Stimulated activated memory B cell treated with anti-CD40 and anti-IgM and Interleukin-4, amounts not matched to agents 10 μg/mL and 1 μg/mL and 100 μg/mL, for 72 hours (primary cell): ENCODE data around the gene TMEM253.

Experiments
- ATAC-seq: fragments of 150-1000 bp; cut with Tn5 transposase; 2 replicates; pipeline ENCODE4 v1.10.0; 2021
- H3K27ac Mint-ChIP-seq: one replicate; pipeline ENCODE4 v1.8.0; 2022; ENCODE audit warnings: mild to moderate bottlenecking, mixed read lengths
- H3K27me3 Mint-ChIP-seq: one replicate; pipeline ENCODE4 v1.8.0; 2022; ENCODE audit warnings: mixed read lengths
- H3K36me3 Mint-ChIP-seq: one replicate; pipeline ENCODE4 v1.8.0; 2022; ENCODE audit warnings: mixed read lengths
- H3K4me1 Mint-ChIP-seq: one replicate; pipeline ENCODE4 v1.8.0; 2022; ENCODE audit warnings: mixed read lengths
- H3K4me3 Mint-ChIP-seq: one replicate; pipeline ENCODE4 v1.8.0; 2022; ENCODE audit warnings: mild to moderate bottlenecking, moderate library complexity, mixed read lengths
- H3K9me3 Mint-ChIP-seq: one replicate; pipeline ENCODE4 v1.8.0; 2022; ENCODE audit warnings: mixed read lengths

TMEM253 gene

GRCh38 chr14:21103710-21104447, 3.0 kb downstream of the TMEM253 start:
- peak; percentile 96 for ATAC-seq
- peaks cover 19% of the 10 kb centered on the region for H3K27me3 Mint-ChIP-seq
- peak overlapping the region; percentile 76 for H3K27ac Mint-ChIP-seq
- no peaks in the 10 kb centered on the region for H3K9me3 Mint-ChIP-seq
- H3K4me1 Mint-ChIP-seq: peaks cover 35% of the 10 kb centered on the region
- peak overlapping the region; percentile 74 for H3K4me3 Mint-ChIP-seq
- no peaks in the 10 kb centered on the region for H3K36me3 Mint-ChIP-seq

DNA sequence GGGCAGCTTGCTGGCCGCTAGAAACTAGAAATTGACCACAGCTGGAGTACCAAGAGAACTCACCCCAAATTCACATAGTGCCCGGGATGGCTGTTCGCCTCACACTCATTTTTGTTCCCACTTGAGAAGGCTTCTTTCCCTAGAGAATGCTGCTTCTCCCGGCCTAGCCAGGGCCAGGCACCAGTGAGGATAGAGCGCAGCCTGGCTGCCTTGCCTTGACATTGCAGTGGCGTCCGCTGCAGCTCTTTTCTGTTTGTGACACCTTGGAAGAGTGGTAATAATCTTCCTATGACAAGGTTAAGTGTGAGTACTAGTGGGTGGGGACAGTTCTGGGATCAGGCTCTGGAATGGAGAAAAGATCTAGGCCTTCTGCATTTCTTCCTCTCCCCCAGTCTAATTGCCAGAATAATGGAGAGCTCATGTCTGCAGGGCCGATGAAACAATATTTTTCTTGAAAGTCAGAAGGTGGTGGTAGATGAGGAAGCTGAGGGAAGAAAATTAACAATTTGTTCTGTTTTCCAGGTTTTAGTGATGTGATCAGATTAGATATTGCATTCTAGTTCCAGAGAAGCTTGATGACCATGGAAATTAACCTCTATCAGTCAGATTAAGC, 3.7 kb downstream of the TMEM253 start:
- no peaks in the 10 kb centered on the region for H3K9me3 Mint-ChIP-seq
- H3K4me3 Mint-ChIP-seq: peak overlapping the region; percentile 74
- peaks cover 30% of the 10 kb centered on the region for H3K4me1 Mint-ChIP-seq
- H3K27ac Mint-ChIP-seq: peak overlapping the region; percentile 76
- no peaks in the 10 kb centered on the region for H3K36me3 Mint-ChIP-seq
- ATAC-seq: peak; percentile 74
- peaks cover 19% of the 10 kb centered on the region for H3K27me3 Mint-ChIP-seq

GRCh38 chr14:21105095-21105494, 4.2 kb downstream of the TMEM253 start:
- Mint-ChIP-seq H3K9me3 (no peaks in the 10 kb centered on the region), H3K4me3 (no peak overlapping the region), H3K27ac (peak overlapping the region; percentile 76), H3K4me1 (peaks cover 34% of the 10 kb centered on the region), H3K27me3 (peaks cover 19% of the 10 kb centered on the region), H3K36me3 (no peaks in the 10 kb centered on the region)
- no peak for ATAC-seq

GRCh38 chr14:21106176-21106497, 5.3 kb downstream of the TMEM253 start:
- Mint-ChIP-seq H3K27me3 (peaks cover 9% of the 10 kb centered on the region), H3K4me3 (no peak overlapping the region), H3K9me3 (no peaks in the 10 kb centered on the region), H3K27ac (peak overlapping the region; percentile 61), H3K36me3 (no peaks in the 10 kb centered on the region), H3K4me1 (peaks cover 35% of the 10 kb centered on the region)
- ATAC-seq: no peak

GRCh38 chr14:21106498-21107282, 5.8 kb downstream of the TMEM253 start:
- peaks cover 8% of the 10 kb centered on the region for H3K27me3 Mint-ChIP-seq
- peaks cover 35% of the 10 kb centered on the region for H3K4me1 Mint-ChIP-seq
- H3K4me3 Mint-ChIP-seq: peak overlapping the region; percentile 28

DNA sequence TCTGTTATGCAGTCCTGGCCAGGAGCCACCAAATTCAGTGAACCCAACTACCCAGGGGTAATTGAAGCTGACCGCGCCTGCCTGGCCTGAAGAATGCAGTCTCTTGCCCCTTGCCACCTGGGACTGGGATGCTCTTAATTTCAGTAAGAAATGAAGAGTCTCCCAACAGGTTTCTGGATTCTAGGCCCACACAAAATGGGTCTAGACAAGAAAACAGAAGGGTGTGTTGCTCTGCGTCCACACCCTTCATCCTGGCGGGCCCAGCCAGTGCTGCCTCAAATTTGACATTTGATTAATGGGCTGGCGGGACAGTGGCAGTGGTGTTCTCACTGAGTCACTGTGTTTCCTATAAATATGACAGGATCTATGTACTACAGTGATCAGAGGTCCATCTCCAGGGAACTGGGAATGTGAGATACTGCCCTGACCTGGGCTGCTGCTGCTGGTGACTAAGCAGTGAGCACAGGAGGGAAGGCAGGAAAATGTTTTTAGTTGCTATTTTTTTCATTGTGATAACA, 6.5 kb downstream of the TMEM253 start:
- Mint-ChIP-seq H3K4me3 (no peak overlapping the region), H3K9me3 (no peaks in the 10 kb centered on the region), H3K4me1 (peaks cover 31% of the 10 kb centered on the region), H3K27me3 (peaks cover 2% of the 10 kb centered on the region), H3K36me3 (no peaks in the 10 kb centered on the region), H3K27ac (peak overlapping the region; percentile 61)
- no peak for ATAC-seq

More at GRCh38 chr14:21106498-21107282, 5.8 kb downstream of the TMEM253 start:
- no peak for ATAC-seq
- H3K36me3 Mint-ChIP-seq: no peaks in the 10 kb centered on the region
- no peaks in the 10 kb centered on the region for H3K9me3 Mint-ChIP-seq
- peak overlapping the region; percentile 61 for H3K27ac Mint-ChIP-seq

GRCh38 chr14:21108791-21109190, 7.9 kb downstream of the TMEM253 start:
- ATAC-seq: no peak
- Mint-ChIP-seq H3K36me3 (no peaks in the 10 kb centered on the region), H3K4me1 (peaks cover 20% of the 10 kb centered on the region), H3K9me3 (no peaks in the 10 kb centered on the region), H3K27ac (no peak overlapping the region), H3K4me3 (no peak overlapping the region), H3K27me3 (no peaks in the 10 kb centered on the region)

DNA sequence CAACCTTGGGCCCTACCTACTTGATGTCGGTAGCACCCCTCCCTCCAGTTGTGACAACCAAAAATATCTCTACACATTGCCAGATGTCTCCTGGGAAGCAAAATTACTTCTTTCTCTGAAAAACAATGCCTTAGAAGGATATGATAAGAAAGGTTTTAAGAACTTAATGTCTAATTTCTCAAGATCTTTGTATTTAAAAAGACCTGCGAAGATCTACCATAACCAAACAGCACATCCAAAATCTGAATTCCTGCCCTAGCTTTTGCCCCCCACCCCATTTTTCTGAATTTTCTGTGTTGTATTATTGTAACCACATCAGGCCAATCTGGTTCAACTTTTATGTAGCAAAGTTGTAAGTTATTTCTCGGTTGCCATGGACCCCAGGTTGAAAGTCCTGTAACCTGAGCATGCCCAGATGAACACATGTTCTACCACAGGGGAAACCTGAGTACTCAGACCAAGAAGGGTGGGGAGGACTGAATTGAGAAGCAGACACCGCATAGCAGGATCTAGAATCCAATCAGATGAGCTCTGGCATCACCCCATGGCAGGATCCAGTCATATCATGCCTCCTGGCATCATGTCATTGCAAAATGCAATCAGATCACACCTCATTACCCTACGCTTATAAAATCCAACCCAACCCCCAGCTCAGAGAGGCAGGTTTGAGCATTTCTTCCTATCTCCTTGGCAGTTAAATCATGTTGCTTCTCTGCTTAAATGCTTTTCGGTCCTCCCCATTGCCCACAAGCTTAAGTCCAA, 8.7 kb downstream of the TMEM253 start:
- Mint-ChIP-seq H3K4me1 (peaks cover 17% of the 10 kb centered on the region), H3K4me3 (no peak overlapping the region), H3K9me3 (no peaks in the 10 kb centered on the region), H3K36me3 (no peaks in the 10 kb centered on the region), H3K27ac (no peak overlapping the region), H3K27me3 (no peaks in the 10 kb centered on the region)
- peak; percentile 83 for ATAC-seq

DNA sequence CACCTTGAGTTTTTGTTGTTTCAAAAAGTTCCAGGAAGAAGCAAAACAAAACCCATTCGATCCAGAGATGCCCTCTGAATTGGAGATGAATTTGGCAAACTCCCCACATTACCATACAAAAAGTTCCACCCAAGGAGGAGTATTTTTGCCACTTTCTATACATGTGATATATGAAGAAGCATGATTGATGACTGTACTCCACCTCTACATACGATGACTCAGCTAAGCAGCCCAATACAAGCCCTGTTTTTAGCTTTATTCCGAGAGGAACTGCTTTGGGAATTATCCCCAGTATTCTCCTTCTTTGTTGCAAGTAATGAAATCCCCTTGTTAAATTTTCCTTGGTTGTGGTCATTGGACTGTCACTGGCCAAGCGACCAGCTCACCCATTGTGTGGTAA, 11.4 kb downstream of the TMEM253 start:
- H3K27me3 Mint-ChIP-seq: no peaks in the 10 kb centered on the region
- H3K27ac Mint-ChIP-seq: no peak overlapping the region
- H3K36me3 Mint-ChIP-seq: no peaks in the 10 kb centered on the region
- no peaks in the 10 kb centered on the region for H3K9me3 Mint-ChIP-seq
- no peak for ATAC-seq
- H3K4me3 Mint-ChIP-seq: no peak overlapping the region
- peaks cover 5% of the 10 kb centered on the region for H3K4me1 Mint-ChIP-seq

DNA sequence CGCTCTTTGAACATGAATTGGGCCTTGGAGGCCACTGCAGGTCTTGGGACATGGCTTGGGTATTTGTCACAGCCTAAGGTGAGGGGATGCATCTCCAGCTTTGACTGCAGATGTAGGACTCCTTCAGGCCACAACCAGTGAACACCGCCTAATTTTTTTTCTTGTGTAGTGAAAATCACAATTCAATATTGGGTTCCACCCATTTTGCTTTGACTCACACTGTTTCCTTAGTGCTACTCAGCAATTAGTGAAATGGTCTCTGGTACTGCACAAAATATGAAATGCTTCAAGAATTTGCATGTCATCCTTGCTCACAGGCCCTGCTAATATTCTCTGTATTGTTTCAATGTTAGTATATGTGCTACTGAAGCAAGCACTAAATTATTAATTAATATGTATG, 12.5 kb downstream of the TMEM253 start:
- Mint-ChIP-seq H3K27me3 (no peaks in the 10 kb centered on the region), H3K27ac (no peak overlapping the region), H3K4me1 (peaks cover 5% of the 10 kb centered on the region), H3K9me3 (no peaks in the 10 kb centered on the region), H3K4me3 (no peak overlapping the region), H3K36me3 (no peaks in the 10 kb centered on the region)
- no peak for ATAC-seq

- Mint-ChIP-seq H3K4me1 (no peaks in the 10 kb centered on the region), H3K36me3 (no peaks in the 10 kb centered on the region), H3K4me3 (no peak overlapping the region), H3K27me3 (peaks cover 43% of the 10 kb centered on the region), H3K27ac (no peak overlapping the region), H3K9me3 (no peaks in the 10 kb centered on the region)
- ATAC-seq: no peak
These were observed 18.1 kb downstream of the TMEM253 start for GRCh38 chr14:21118933-21119332.

DNA sequence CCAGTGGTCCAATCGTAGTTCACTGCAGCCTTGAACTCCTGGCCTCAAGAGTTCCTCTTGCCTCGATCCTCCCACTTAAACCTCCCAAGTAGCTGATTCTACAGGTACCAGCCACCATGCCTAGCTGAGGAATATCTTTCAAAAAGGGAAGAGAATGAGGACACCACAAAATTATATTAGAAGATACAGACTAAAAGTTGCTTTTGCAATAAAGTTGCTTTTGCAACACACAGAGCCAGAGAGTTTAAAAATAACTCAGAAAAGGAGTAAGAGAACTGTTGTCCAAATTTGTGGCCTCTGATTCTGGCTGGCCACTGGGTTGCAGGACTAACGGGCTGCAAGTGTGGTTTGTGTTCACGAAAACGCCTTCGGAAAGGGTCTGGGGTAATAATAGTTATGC, 19.8 kb downstream of the TMEM253 start:
- Mint-ChIP-seq H3K4me1 (no peaks in the 10 kb centered on the region), H3K36me3 (peaks cover 7% of the 10 kb centered on the region), H3K27ac (no peak overlapping the region), H3K27me3 (peaks cover 61% of the 10 kb centered on the region), H3K4me3 (no peak overlapping the region), H3K9me3 (peaks cover 4% of the 10 kb centered on the region)
- ATAC-seq: no peak

GRCh38 chr14:21121122-21121521, 20.3 kb downstream of the TMEM253 start:
- H3K36me3 Mint-ChIP-seq: peaks cover 7% of the 10 kb centered on the region

DNA sequence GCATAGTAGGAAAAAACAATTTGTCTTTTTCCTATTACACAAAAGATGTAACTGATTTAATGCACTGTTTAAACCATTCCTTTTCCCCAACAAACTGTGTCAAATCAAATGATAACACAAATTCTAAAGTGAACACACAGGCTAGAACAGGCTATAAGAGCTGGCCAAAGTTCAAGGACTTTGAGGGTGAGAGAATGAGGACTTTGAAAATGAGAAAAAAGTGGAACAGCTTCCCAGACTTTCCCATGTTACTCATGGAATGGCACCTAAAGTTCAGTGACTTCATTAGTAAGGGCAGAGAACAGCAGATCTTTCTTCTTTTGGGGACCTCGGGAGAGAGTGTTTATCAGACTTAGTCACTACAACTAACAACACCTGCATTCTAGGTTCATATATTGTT, 22.6 kb downstream of the TMEM253 start:
- Mint-ChIP-seq H3K4me3 (no peak overlapping the region), H3K4me1 (no peaks in the 10 kb centered on the region), H3K36me3 (peaks cover 7% of the 10 kb centered on the region), H3K27ac (no peak overlapping the region), H3K27me3 (peaks cover 84% of the 10 kb centered on the region), H3K9me3 (peaks cover 4% of the 10 kb centered on the region)
- no peak for ATAC-seq

More at GRCh38 chr14:21121122-21121521, 20.3 kb downstream of the TMEM253 start:
- no peak for ATAC-seq
- H3K27ac Mint-ChIP-seq: no peak overlapping the region
- H3K4me1 Mint-ChIP-seq: no peaks in the 10 kb centered on the region
- no peak overlapping the region for H3K4me3 Mint-ChIP-seq
- peaks cover 65% of the 10 kb centered on the region for H3K27me3 Mint-ChIP-seq
- peaks cover 4% of the 10 kb centered on the region for H3K9me3 Mint-ChIP-seq

DNA sequence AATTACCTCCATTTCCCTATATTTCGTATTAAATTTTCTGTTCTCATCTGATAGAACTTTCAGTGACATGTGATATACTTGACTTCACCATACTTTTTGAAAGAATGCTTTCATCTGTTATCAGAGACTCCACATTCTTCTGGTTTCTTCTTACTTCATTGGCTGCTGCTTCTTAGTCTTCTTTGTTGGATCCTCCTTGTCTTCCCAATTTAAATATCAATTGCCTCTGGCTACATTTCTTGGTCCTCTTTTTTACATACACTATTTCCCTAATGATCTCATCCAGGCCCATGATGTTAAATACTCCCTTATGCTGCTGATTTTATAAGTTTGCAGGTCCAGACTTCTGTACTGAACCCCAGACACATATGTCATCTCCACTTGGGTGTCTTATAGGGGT, 33.0 kb downstream of the TMEM253 start:
- ATAC-seq: no peak
- Mint-ChIP-seq H3K4me1 (no peaks in the 10 kb centered on the region), H3K9me3 (no peaks in the 10 kb centered on the region), H3K36me3 (no peaks in the 10 kb centered on the region), H3K27me3 (no peaks in the 10 kb centered on the region), H3K4me3 (no peak overlapping the region), H3K27ac (no peak overlapping the region)
